Measurements from ENCODE around the gene FASN. TPM values are rescaled to one million over a fixed set of nuclear protein-coding genes. Genes with fewer than 3 reads are reported as not detected.

Gene FASN
- total RNA-seq, 8 experiments from 2014 or later: 32.4 to 333 (median 89.0) TPM

DNA sequence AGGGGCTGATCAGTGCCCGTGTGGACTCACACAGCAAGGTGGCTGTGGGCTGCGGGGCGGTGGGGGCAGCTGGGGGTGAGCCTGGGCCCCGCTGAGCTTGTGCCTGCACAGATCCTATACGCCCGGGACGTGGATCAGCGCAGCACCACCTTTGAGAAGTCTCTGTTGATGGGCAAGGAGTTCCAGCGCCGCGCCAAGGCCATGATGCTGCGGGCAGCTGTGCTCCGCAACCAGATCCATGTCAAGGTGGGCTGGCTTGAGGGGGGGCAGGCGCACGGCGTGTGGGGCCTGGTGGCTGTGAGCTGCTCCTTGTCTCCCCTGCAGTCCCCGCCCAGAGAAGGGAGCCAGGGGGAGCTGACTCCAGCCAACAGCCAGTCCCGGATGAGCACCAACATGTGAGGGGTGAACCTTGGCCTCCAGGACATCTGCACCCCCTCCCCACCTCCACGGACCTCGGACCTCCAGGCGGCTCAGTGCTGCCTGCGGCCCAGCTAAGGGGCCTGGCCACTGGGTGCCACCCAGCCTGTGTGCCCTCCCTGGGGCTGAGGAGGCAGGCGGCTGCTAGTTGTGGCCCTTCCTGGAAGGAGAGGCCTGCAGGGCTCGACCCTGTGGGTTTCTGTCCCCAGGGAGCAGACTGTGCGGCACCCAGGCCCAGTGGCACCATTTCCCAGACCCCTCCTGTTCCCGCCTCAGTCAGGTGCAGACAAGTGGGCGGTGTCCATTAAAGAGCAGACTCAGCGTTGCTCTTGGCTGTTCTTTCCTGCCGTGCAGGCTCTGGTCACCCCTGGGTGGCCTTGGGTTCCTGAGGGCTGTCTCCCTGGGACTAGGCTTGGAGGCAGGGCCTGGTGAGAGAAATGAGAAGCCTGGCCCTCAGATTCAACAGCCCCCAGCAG lies 41.1 kb downstream of the FASN start:
- peak in 2 of 8 experiments; percentile 3 to 12 for ATAC-seq (replicated peaks in 6 of 8)
- no peak overlapping the region for H3K27ac ChIP-seq
- WGBS, 10 experiments: 80 to 100% (median 93%) methylated on average over 1 to 6 of the region's 29 CpGs; no CpG with 5 or more reads in 5 of the 10 experiments
- in situ Hi-C loops (cut with MboI; ENCODE audit: low pct_unique_long_range_greater_than_20kb in 2 of 9, low sequenced_read_pairs in 9 of 9, unreplicated experiment in 9 of 9): no loop called here
- no peak overlapping the region for H3K4me3 ChIP-seq
- peaks cover 7% of the 10 kb centered on the region in 2 donors for H3K4me1 ChIP-seq (replicated peaks in 1 of 2)

GRCh38 chr17:82055965-82056728 lies 41.9 kb downstream of the FASN start:
- in situ Hi-C loops (cut with MboI; ENCODE audit: low pct_unique_long_range_greater_than_20kb in 2 of 9, low sequenced_read_pairs in 9 of 9, unreplicated experiment in 9 of 9): no loop called here
- H3K4me1 ChIP-seq (replicated peaks in 1 of 2): peaks cover 7% of the 10 kb centered on the region in 2 donors
- no peak overlapping the region for H3K27ac ChIP-seq

DNA sequence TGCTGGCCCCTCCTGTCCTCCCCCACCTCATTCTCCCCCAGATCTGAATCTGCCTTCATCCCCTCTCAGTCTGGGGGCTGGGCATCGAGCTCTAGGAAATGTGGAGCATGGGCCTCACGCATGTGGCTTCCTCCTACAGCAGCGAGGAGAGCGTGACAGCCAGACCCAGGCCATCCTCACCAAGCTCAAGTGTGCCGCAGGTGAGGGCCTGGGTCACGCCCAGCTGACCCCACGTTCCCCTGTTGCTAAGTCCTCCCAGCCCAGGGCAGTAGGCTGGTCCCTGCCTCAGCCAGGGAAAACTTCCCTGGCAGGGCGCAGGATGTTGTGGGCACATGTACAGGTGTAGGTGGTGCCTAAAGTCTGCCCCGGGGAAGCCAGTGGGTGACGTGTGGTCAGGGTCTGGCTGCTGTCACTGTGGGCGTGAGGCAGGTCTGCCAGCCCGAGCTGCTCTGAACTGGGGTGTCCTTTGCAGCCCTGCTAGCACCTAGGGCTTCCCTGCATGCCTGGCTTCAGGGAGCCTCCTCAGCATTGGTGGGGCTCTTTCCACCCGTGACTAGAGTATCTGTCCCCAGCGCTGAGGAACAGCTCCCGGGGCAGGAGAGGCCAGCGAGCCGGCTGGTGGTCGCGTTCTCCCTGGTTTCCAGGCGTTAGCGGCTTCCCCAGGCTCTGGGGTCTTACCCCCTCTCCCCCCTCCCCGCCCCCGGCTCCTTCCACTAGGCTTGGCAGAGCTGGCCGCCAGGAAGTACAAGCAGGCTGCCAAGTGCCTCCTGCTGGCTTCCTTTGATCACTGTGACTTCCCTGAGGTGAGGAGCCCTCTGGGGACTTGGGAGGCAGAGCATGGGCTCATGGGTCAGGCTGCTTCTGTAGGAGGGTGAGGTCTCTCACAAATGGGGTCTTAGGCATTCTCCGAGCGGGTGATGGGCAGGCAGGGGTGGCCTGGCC lies 42.7 kb downstream of the FASN start:
- Histone ChIP-seq H3K4me3 (no peak overlapping the region), H3K4me1 (replicated peaks in 1 of 2) (peaks cover 7 to 12% of the 10 kb centered on the region in 2 donors), H3K27ac (no peak overlapping the region)
- ATAC-seq (replicated peaks in 6 of 8): no peak
- in situ Hi-C loops (cut with MboI; ENCODE audit: low pct_unique_long_range_greater_than_20kb in 2 of 9, low sequenced_read_pairs in 9 of 9, unreplicated experiment in 9 of 9): no loop called here
- 80 to 100% (median 96%) methylated on average over 1 to 7 of the region's 26 CpGs; no CpG with 5 or more reads in 4 of the 10 experiments for WGBS, 10 experiments

More at GRCh38 chr17:82055965-82056728, 41.9 kb downstream of the FASN start:
- no peak for ATAC-seq (replicated peaks in 6 of 8)
- H3K4me3 ChIP-seq: no peak overlapping the region
- 94 to 100% (median 97%) methylated on average over 2 to 9 of the region's 28 CpGs; no CpG with 5 or more reads in 5 of the 10 experiments for WGBS, 10 experiments

DNA sequence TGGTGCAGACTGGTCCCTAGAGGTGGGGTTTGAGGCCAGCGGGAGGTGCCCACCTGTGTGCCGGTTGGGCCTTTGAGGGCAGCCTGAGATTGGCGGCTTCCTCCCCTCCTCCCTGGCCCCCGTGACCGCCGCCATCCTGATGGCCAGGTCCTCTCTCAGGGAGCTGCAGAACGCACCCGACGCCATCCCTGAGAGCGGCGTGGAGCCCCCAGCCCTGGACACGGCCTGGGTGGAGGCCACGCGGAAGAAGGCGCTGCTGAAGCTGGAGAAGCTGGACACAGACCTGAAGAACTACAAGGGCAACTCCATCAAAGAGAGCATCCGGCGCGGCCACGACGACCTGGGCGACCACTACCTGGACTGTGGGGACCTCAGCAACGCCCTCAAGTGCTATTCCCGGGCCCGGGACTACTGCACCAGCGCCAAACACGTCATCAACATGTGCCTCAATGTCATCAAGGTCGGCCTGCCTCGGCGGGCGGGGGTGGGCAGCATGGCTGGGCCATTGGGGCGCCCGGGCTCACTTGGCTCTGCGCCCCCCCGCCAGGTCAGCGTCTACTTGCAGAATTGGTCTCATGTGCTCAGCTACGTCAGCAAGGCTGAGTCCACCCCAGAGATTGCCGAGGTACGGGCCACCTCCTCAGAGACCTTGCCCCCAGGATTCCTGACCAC lies 43.5 kb downstream of the FASN start:
- 92 to 100% (median 100%) methylated on average over 1 to 3 of the region's 38 CpGs; no CpG with 5 or more reads in 7 of the 10 experiments for WGBS, 10 experiments
- no peak for ATAC-seq (replicated peaks in 6 of 8)
- in situ Hi-C loops (cut with MboI; ENCODE audit: low pct_unique_long_range_greater_than_20kb in 2 of 9, low sequenced_read_pairs in 9 of 9, unreplicated experiment in 9 of 9): no loop called here
- no peak overlapping the region for H3K4me3 ChIP-seq
- H3K27ac ChIP-seq: no peak overlapping the region
- H3K4me1 ChIP-seq (replicated peaks in 1 of 2): peaks cover 7 to 12% of the 10 kb centered on the region in 2 donors

- no peak for ATAC-seq (replicated peaks in 6 of 8)
- Histone ChIP-seq H3K4me1 (replicated peaks in 1 of 2) (peaks cover 7 to 12% of the 10 kb centered on the region in 2 donors), H3K27ac (no peak overlapping the region), H3K4me3 (no peak overlapping the region)
- WGBS, 10 experiments: 82 to 100% (median 93%) methylated on average over 1 to 10 of the region's 28 CpGs; no CpG with 5 or more reads in 5 of the 10 experiments
- in situ Hi-C loops (cut with MboI; ENCODE audit: low pct_unique_long_range_greater_than_20kb in 2 of 9, low sequenced_read_pairs in 9 of 9, unreplicated experiment in 9 of 9): no loop called here
Observed at GRCh38 chr17:82053556-82054263, 44.3 kb downstream of the FASN start.

GRCh38 chr17:82053130-82053529 lies 44.9 kb downstream of the FASN start:
- no peak for ATAC-seq (replicated peaks in 6 of 8)
- no peak overlapping the region for H3K27ac ChIP-seq
- H3K4me1 ChIP-seq (replicated peaks in 1 of 2): peaks cover 7 to 12% of the 10 kb centered on the region in 2 donors
- 80 to 100% (median 92%) methylated on average over 1 to 8 of the region's 19 CpGs; no CpG with 5 or more reads in 5 of the 10 experiments for WGBS, 10 experiments
- in situ Hi-C loops (cut with MboI; ENCODE audit: low pct_unique_long_range_greater_than_20kb in 2 of 9, low sequenced_read_pairs in 9 of 9, unreplicated experiment in 9 of 9): no loop called here
- peak overlapping the region in 4 of 5 donors; percentile 75 to 100 (median 90) for H3K4me3 ChIP-seq

DNA sequence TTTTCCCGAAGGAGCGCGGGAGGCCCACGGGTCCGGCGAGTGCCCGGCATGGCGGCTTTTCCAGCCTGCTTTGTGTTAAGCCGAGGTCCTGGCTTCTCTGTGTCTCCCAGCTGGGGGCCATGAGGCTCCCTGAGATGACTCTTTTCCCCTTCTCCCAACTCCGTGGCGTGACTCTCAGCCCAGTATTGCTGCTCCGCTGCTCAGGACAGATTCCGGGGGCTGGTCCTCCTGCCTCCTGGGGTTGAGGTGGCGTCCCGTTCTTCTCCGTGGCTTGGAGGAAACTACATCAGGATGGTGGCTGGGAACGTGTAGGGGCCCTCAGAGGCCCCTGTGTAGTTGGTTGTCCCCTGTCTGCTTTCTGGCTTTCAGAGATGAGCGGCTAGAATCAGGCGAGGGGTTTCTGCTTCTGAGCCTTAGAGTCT lies 45.4 kb downstream of the FASN start:
- peak overlapping the region; percentile 75 to 100 (median 96) for H3K4me3 ChIP-seq
- WGBS, 10 experiments: 0 to 30% (median 11%) methylated on average over 1 to 12 of the region's 19 CpGs; no CpG with 5 or more reads in 4 of the 10 experiments
- H3K4me1 ChIP-seq (replicated peaks in 1 of 2): peaks cover 7 to 12% of the 10 kb centered on the region in 2 donors
- H3K27ac ChIP-seq: no peak overlapping the region
- in situ Hi-C loops (cut with MboI; ENCODE audit: low pct_unique_long_range_greater_than_20kb in 2 of 9, low sequenced_read_pairs in 9 of 9, unreplicated experiment in 9 of 9): no loop called here
- ATAC-seq (replicated peaks in 6 of 8): peak in 2 of 8 experiments; percentile 6 to 11

DNA sequence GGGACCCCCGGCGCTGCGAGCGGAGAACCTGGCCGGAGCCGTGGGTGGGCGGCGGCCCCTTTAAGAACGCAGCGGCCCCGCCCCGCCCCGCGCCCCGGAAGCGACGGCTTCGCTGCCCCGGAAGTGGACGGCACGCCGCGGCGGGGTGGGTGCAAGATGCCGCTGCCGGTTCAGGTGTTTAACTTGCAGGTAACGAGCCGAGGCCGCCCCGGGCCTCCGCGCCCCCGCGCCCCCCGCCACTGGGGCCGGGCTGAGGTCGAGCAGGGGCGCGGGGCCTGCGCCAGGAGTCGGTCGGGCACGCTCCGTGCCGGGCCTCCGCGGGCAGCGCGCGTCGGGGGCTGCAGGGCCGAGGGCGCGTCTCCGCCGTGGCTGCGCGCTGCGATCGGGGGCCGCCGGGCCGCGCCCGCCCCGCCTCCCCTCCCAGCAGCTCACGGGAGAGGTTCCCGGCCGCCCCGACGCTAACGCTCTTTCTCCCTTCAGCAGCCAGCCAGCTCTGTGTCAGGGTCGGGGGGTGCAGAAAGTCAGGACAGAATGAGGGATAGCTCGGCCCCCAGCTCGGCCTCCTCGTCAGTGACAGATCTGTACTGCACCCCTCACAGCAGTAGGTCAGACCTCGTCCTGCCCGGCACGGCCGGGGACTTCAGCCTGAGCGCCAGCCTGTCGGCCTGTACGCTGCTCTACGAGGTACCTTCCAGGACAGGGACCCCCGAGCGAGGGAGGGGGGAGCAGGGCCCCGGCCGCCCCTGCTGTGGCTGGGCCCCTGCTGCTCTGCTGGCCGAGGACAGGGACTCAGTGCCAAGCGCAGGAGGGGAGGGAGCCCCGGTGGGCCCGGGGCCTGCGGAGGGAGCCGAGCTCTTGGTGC lies 46.0 kb downstream of the FASN start, which contains the start of the genes GPS1 and RFNG:
GPS1 (plus strand) TSS at position 123 of the 862 bp plus-strand sequence; CDS start at position 157, 34 bp downstream.
RFNG (minus strand) TSS at position 36 of the 862 bp plus-strand sequence. CDS start 45 bp downstream, outside the sequence.
- in situ Hi-C loops (cut with MboI; ENCODE audit: low pct_unique_long_range_greater_than_20kb in 2 of 9, low sequenced_read_pairs in 9 of 9, unreplicated experiment in 9 of 9): no loop called here
- 0 to 7% (median 2%) methylated on average over 3 to 9 of the region's 94 CpGs; no CpG with 5 or more reads in 7 of the 10 experiments for WGBS, 10 experiments
- ATAC-seq (replicated peaks in 6 of 8): peak; percentile 76 to 90 (median 81)
- peak within 1 kb of the TSS; percentile 75 to 100 (median 96) for H3K4me3 ChIP-seq
- peaks cover 7 to 12% of the 10 kb centered on the region in 2 donors for H3K4me1 ChIP-seq (replicated peaks in 1 of 2)
- peak within 1 kb of the TSS; percentile 69 to 86 for H3K27ac ChIP-seq

- peak; percentile 12 to 58 (median 48) for ATAC-seq (replicated peaks in 6 of 8)
- Histone ChIP-seq H3K4me3 (peak overlapping the region; percentile 75 to 100 (median 96)), H3K4me1 (replicated peaks in 1 of 2) (peaks cover 7 to 12% of the 10 kb centered on the region in 2 donors), H3K27ac (peak overlapping the region; percentile 69 to 86)
- in situ Hi-C loops (cut with MboI; ENCODE audit: low pct_unique_long_range_greater_than_20kb in 2 of 9, low sequenced_read_pairs in 9 of 9, unreplicated experiment in 9 of 9): no loop called here
- 24 to 60% methylated on average over 1 to 5 of the region's 79 CpGs; no CpG with 5 or more reads in 8 of the 10 experiments for WGBS, 10 experiments
Observed at GRCh38 chr17:82050761-82051641, 47.0 kb downstream of the FASN start.
